Bronchial epithelial cell (primary cell): ENCODE measurements around the gene C22orf42. TPM values are rescaled to one million over a fixed set of nuclear protein-coding genes. Genes with fewer than 3 reads are reported as not detected.

ENCODE experiments used
- DNase-seq: peaks from one replicate; pipeline ENCODE4 v3.0.0-alpha.2; 2010; ENCODE audit warnings: low read depth
- FAIRE-seq: peaks from 2 replicates; lab custom pipeline; 2011; peaks lifted over from hg19 to GRCh38; lab: Jason Lieb, UNC
- H3K27me3 ChIP-seq: 2 replicates; pipeline ENCODE4 v1.5.1; 2011; ENCODE audit warnings: low read length; ENCODE audit not compliant: control insufficient read depth, insufficient read depth
- H3K36me3 ChIP-seq: 2 replicates; pipeline ENCODE4 v1.5.1; 2011; ENCODE audit warnings: low read length; ENCODE audit not compliant: control insufficient read depth, insufficient read depth
- H3K4me3 ChIP-seq: 2 replicates; pipeline ENCODE4 v1.5.1; 2011; ENCODE audit warnings: mild to moderate bottlenecking, low read depth, low read length, control low read depth
- total RNA-seq: library from RNA; depleted of rRNA; stranded (reverse); fragments of >200 nt; gene quantifications from 2 replicates; pipeline ENCODE4 v1.2.1, GENCODE V29; 2014
- TF ChIP-seq, protein P1 (sequence below): IDR thresholded peaks from 2 replicates; pipeline ENCODE4 v1.5.1; 2011; ENCODE audit warnings: mild to moderate bottlenecking, moderate library complexity, low read length, control low read depth, inconsistent platforms; ENCODE audit not compliant: insufficient read depth, severe bottlenecking

Gene C22orf42
- total RNA-seq, 1 donor from 2014 or later: not detected

DNA sequence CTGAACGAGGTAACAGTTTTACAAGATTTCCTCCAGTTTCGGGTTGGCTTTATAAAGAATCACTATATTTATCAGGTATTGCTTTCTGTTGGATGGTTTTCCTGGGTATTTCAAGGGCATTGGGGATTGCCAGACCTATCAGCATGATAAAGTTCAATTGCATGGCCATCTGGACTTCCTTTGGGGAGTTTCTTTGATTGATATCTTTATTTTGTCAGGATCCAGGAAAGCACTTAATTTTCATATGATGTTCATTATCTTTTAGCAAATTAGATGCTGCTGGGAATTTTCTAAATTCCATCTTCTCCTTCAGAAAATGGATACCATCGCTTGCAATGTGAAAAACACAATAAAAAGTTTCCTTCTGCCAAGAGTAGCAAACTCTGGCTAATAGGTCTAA is 24.5 kb upstream of the C22orf42 start:
- TF ChIP-seq, protein P1, sequence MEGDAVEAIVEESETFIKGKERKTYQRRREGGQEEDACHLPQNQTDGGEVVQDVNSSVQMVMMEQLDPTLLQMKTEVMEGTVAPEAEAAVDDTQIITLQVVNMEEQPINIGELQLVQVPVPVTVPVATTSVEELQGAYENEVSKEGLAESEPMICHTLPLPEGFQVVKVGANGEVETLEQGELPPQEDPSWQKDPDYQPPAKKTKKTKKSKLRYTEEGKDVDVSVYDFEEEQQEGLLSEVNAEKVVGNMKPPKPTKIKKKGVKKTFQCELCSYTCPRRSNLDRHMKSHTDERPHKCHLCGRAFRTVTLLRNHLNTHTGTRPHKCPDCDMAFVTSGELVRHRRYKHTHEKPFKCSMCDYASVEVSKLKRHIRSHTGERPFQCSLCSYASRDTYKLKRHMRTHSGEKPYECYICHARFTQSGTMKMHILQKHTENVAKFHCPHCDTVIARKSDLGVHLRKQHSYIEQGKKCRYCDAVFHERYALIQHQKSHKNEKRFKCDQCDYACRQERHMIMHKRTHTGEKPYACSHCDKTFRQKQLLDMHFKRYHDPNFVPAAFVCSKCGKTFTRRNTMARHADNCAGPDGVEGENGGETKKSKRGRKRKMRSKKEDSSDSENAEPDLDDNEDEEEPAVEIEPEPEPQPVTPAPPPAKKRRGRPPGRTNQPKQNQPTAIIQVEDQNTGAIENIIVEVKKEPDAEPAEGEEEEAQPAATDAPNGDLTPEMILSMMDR: no peak
- DNase-seq (no peak), FAIRE-seq (no peak)
- H3K27me3 ChIP-seq: no peaks in the 10 kb centered on the region
- H3K4me3 ChIP-seq: no peak overlapping the region
- H3K36me3 ChIP-seq: no peaks in the 10 kb centered on the region

DNA sequence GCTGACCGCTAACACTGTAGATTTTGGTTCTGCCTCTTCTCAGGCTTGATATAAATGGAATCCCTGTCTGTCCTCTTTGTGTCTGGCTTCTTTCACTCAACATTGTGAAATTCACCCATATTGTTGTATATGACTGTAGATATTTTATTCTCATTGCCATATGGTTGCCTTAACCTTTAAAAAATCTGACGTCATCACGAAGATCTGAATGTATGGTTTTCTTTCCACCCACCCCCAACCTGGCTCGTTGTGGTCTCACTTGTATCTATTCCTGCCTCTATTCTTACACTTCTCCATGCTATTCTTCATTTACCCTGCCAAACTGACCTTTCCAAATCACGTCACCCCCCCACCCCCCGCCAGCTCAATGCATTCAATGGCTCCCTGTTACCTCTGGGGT is 21.9 kb upstream of the C22orf42 start:
- TF ChIP-seq, protein P1: no peak
- Histone ChIP-seq H3K27me3 (no peaks in the 10 kb centered on the region), H3K4me3 (no peak overlapping the region), H3K36me3 (no peaks in the 10 kb centered on the region)
- FAIRE-seq (no peak), DNase-seq (no peak)

DNA sequence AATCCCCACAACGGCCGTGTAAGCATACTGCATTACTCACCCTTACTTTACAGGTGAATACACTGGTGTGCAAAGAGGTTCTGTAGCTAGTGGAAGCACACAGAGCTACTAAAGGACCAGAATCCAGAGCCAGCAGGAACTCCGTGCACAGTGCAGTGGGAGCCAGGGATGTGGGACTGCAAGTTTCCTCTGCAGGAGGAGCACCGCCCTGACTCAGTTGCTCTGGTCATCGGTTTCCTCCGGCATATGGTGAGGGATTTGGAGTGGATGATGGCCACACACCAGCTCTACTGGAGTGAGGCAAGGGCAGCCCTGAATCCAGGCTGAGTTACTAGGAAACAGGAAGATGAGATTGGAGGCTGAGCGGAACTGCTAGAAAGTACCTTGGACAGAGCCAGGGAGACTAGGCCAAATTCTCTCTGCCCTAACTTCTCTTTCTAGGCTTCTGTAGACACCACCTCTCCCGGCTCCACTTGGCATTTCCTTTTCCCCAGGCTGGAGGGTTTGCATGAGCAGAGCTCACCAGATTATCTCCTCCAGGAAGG is 18.2 kb upstream of the C22orf42 start:
- Histone ChIP-seq H3K27me3 (peaks cover 2% of the 10 kb centered on the region), H3K36me3 (no peaks in the 10 kb centered on the region), H3K4me3 (no peak overlapping the region)
- DNase-seq (no peak), FAIRE-seq (no peak)
- TF ChIP-seq, protein P1: no peak

DNA sequence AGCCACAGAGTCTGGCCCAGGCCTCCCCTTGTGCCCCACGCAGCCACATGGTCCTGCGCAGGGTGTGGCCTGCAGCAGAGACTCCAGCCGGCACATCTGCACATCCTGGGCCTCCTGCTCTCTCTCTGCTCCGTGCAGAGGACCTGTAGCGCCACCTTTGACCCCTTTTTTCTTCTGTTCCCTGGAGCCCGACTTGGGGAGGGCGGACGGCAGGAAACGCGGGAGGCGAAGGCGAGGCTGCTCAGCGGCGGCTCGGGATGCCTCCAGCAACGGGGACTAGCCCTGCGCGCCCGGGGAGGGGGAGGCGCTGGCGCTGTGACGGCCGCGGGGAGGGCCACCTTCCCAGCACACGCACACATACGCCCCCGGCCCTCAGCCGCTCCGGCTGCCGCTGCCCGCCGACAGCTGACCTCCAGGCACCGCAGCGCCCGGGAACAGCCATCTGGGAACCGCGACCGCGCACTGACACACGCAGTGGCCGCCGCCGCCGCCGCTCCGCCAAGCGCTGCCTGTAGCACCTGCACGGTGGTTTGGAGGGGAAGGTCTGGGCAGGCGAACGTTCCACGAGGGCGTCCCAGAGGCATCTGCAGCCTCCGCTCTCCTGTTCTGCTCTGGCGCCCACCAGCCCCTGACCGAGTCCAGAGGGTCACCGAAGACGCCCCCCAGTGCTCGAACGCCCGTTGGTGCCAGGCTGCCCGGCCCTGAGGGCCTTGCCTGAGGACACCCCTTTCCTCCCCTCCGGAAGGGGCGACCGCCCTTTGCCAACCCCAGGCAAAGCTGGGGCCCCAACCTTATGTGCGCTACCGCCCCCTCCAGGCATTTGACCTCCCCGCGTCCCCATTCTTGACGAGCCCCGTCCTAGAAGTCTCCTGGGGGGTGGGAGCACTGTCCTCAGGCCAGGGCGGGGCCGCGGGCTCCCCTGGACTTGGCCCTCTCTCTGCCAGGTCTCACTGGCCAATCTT is 16.9 kb upstream of the C22orf42 start:
- DNase-seq: no peak

DNA sequence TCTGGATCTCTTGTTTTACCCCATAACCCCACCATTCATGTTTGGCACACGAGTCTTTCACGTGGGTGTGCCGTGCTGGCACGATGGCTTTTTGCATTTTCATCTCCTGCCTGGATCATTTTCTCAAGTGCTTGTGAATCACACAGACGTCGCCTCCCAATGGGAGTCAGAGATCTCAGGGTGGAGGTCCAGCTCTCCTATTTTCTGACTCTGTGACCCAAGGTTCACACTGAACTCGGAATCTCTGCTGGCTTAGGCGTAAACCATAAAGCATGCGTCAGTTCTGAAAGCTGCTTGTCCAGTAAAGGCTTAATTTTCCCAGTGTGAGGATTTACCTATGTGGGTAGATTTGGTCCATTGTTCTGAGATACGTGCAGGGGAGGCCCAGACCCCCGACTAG is 16.0 kb upstream of the C22orf42 start:
- H3K27me3 ChIP-seq: peaks cover 2% of the 10 kb centered on the region
- H3K4me3 ChIP-seq: no peak overlapping the region
- TF ChIP-seq, protein P1: no peak
- FAIRE-seq (peak; percentile 28), DNase-seq (no peak)
- H3K36me3 ChIP-seq: no peaks in the 10 kb centered on the region

More for the DNA sequence above, 16.9 kb upstream of the C22orf42 start:
- Histone ChIP-seq H3K36me3 (no peaks in the 10 kb centered on the region), H3K4me3 (no peak overlapping the region), H3K27me3 (peaks cover 2% of the 10 kb centered on the region)
- no peak for FAIRE-seq
- TF ChIP-seq, protein P1: no peak
